Fibroblast of skin of right biceps (primary cell): ENCODE data around the gene TNNI2.
"Not testable (repeated sequence)": the region's sequence is repeated elsewhere in the genome, so short reads cannot be mapped to it uniquely, and the experiment has no call there.

Experiments
- DNase-seq: peaks from one replicate; pipeline ENCODE4 v3.0.0-alpha.2; 2013

Gene TNNI2

GRCh38 chr11:1862588-1863351 is 24.0 kb downstream of the TNNI2 start:
- DNase-seq: no peak

GRCh38 chr11:1863352-1864216 is 24.8 kb downstream of the TNNI2 start:
- peak; percentile 89 for DNase-seq

GRCh38 chr11:1864231-1864630 is 25.4 kb downstream of the TNNI2 start:
- DNase-seq: no peak

- DNase-seq: no peak
Measured at GRCh38 chr11:1864831-1865665, 26.3 kb downstream of the TNNI2 start.

- DNase-seq: no peak
Measured at GRCh38 chr11:1866226-1866625, 27.4 kb downstream of the TNNI2 start.

GRCh38 chr11:1866776-1867175 is 28.0 kb downstream of the TNNI2 start:
- DNase-seq: no peak

- no peak for DNase-seq
Measured at GRCh38 chr11:1867381-1867780, 28.6 kb downstream of the TNNI2 start.

GRCh38 chr11:1868056-1868635 is 29.4 kb downstream of the TNNI2 start:
- DNase-seq: no peak

- no peak for DNase-seq
Measured at GRCh38 chr11:1868636-1869291, 30.0 kb downstream of the TNNI2 start.

GRCh38 chr11:1869427-1870325 is 30.9 kb downstream of the TNNI2 start:
- no peak for DNase-seq

GRCh38 chr11:1870326-1870696 is 31.5 kb downstream of the TNNI2 start:
- DNase-seq: no peak

GRCh38 chr11:1870721-1871466 is 32.1 kb downstream of the TNNI2 start:
- no peak for DNase-seq

- DNase-seq: no peak
Measured at GRCh38 chr11:1871531-1871930, 32.8 kb downstream of the TNNI2 start.

GRCh38 chr11:1872267-1872985 is 33.6 kb downstream of the TNNI2 start:
- no peak for DNase-seq

- peak; percentile 17 for DNase-seq
Measured at GRCh38 chr11:1873048-1873812, 34.4 kb downstream of the TNNI2 start.

- DNase-seq: not testable (repeated sequence)
Measured at GRCh38 chr11:1873813-1874150, 35.0 kb downstream of the TNNI2 start.

GRCh38 chr11:1874441-1875092 is 35.8 kb downstream of the TNNI2 start:
- not testable (repeated sequence) for DNase-seq

- DNase-seq: no peak
Measured at GRCh38 chr11:1875093-1875850, 36.5 kb downstream of the TNNI2 start.
